Sigmoid colon (tissue), 7 donors: ENCODE measurements around the gene POLR3E. TPM values are rescaled to one million over a fixed set of nuclear protein-coding genes. Genes with fewer than 3 reads are reported as not detected.

Source experiments
- DNase-seq: peaks from one replicate; pipeline ENCODE4 v3.0.0-alpha.2; 2019
- H3K27ac ChIP-seq, 4 donors: fragments of 200-600 bp; sonication (generic); one replicate each; pipeline ENCODE4 v1.5.1; 2016 to 2019; ENCODE audit warnings: mild to moderate bottlenecking in 1 of 4
- H3K27me3 ChIP-seq, 3 donors: fragments of 200-600 bp; sonication (generic); one replicate each; pipeline ENCODE4 v1.5.1; 2019; ENCODE audit warnings: mild to moderate bottlenecking in 1 of 3
- H3K36me3 ChIP-seq, 4 donors: fragments of 200-600 bp; sonication (generic); one replicate each; pipeline ENCODE4 v1.5.1; 2016 to 2019
- H3K4me1 ChIP-seq, 4 donors: fragments of 200-600 bp; sonication (generic); one replicate each; pipeline ENCODE4 v1.5.1; 2017 to 2019
- H3K4me3 ChIP-seq, 4 donors: fragments of 200-600 bp; sonication (generic); one replicate each; pipeline ENCODE4 v1.5.1; 2017 to 2019; ENCODE audit warnings: mild to moderate bottlenecking in 2 of 4, moderate library complexity in 1 of 4
- H3K9me3 ChIP-seq, 4 donors: fragments of 200-600 bp in 3 of 4; sonication (generic) in 3 of 4; one replicate each; pipeline versions ENCODE4 v1.5.1 to v1.6.1; 2013 to 2019
- EP300 ChIP-seq, 4 donors: sonication (generic); formaldehyde crosslinking; IDR thresholded peaks; one replicate each; pipeline ENCODE4 v1.6.1; 2017; ENCODE audit warnings: antibody characterized with exemption in 4 of 4
- POLR2A ChIP-seq, 2 donors: fragments of 450-650 bp; IDR thresholded peaks; one replicate each; pipeline ENCODE4 v1.6.1; 2016; ENCODE audit warnings: antibody characterized with exemption in 2 of 2, mild to moderate bottlenecking in 2 of 2, moderate library complexity in 2 of 2
- POLR2AphosphoS5 ChIP-seq, 4 donors: sonication (generic); formaldehyde crosslinking; IDR thresholded peaks; one replicate each; pipeline ENCODE4 v1.6.1; 2017; ENCODE audit warnings: antibody characterized with exemption in 4 of 4
- WGBS, 2 donors: extraction: QIAGEN DNeasy Blood & Tissue Kit; methylation state at CpG; one replicate each; pipeline ENCODE4 v1.1.7; 2013; 5-methylcytosine and 5-hydroxymethylcytosine counted together
- intact Hi-C: fragments of 100-400 bp; cut with DNase I; formaldehyde crosslinking; loops from one replicate; pipeline ENCODE4 v1.15.1; 2023
- polyA plus RNA-seq, 3 donors: library from polyadenylated mRNA; stranded (reverse); fragments of 200-250 nt; gene quantifications; one replicate each; pipeline ENCODE4 v1.2.3, GENCODE V29; 2013
- total RNA-seq, 4 donors: library from RNA; depleted of rRNA; stranded (reverse); fragments of >200 nt; gene quantifications; one replicate each; pipeline ENCODE4 v1.1.0, GENCODE V29; 2016
- TF ChIP-seq, protein P1 (sequence below), 4 experiments: fragments of 450-650 bp in 3 of 4; fragments of 200-600 bp in 1 of 4; IDR thresholded peaks; one replicate each; pipeline ENCODE4 v1.5.1; 2016 to 2019; ENCODE audit warnings: antibody characterized with exemption in 4 of 4, mild to moderate bottlenecking in 3 of 4, moderate library complexity in 2 of 4
- donor health status: healthy with polysubstance abuse.
- donor health status: Bipolar disorder and iron deficiency.
- donor health status: healthy.

Gene POLR3E
- total and polyA plus RNA-seq, 7 donors = 10.6 to 68.7 (median 39.3) TPM

DNA sequence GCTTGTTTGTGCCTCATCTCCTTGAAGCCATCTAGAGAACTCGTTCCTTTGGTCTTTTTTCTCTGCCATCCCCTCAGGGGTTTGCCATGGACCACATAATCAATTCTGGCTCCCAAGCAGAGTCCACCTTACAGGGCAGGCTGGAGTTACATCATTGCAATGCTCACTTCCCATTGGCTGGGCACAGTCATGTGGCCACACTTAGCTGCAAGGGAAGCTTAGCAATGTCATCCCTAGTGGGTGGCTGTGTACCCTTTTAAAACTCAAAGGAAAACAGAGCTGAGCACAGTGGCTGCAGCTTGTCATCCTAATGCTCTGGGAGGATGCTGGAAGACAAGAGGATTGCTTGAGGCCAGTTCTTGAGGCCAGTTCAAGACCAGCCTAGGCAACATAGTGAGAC is 41.9 kb upstream of the POLR3E start:
- TF ChIP-seq, protein P1, sequence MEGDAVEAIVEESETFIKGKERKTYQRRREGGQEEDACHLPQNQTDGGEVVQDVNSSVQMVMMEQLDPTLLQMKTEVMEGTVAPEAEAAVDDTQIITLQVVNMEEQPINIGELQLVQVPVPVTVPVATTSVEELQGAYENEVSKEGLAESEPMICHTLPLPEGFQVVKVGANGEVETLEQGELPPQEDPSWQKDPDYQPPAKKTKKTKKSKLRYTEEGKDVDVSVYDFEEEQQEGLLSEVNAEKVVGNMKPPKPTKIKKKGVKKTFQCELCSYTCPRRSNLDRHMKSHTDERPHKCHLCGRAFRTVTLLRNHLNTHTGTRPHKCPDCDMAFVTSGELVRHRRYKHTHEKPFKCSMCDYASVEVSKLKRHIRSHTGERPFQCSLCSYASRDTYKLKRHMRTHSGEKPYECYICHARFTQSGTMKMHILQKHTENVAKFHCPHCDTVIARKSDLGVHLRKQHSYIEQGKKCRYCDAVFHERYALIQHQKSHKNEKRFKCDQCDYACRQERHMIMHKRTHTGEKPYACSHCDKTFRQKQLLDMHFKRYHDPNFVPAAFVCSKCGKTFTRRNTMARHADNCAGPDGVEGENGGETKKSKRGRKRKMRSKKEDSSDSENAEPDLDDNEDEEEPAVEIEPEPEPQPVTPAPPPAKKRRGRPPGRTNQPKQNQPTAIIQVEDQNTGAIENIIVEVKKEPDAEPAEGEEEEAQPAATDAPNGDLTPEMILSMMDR (IDR thresholded peaks at IDR 0.05) = no peak
- TF ChIP-seq POLR2A (IDR thresholded peaks at IDR 0.05) (no peak), EP300 (IDR thresholded peaks at IDR 0.05) (no peak), POLR2AphosphoS5 (IDR thresholded peaks at IDR 0.05) (no peak)
- Histone ChIP-seq H3K9me3 (no peaks in the 10 kb centered on the region), H3K27me3 (no peaks in the 10 kb centered on the region), H3K4me1 (no peaks in the 10 kb centered on the region), H3K4me3 (no peak overlapping the region), H3K27ac (no peak overlapping the region), H3K36me3 (peaks cover 51 to 100% (median 91%) of the 10 kb centered on the region in 4 donors)
- WGBS, 2 donors = 100% methylated on average over 1 of the region's 1 CpG
- intact Hi-C loops = no loop called here
- no peak for DNase-seq

DNA sequence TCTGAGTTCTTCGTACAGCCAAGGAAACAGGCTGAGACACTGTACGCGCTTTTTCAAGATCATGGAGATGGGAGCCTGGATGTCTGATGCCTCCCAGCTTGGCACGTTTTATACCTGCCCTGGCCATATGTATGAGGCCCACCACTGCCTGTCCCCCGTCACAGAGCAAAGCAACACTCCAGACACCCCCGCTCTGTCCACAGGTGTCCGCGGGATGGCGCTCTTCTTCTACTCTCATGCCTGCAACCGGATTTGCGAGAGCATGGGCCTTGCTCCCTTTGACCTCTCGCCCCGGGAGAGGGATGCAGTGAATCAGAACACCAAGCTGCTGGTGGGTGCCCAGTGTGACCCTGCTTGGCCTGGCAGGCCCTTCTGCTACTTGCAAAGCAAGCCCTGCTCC is 39.8 kb upstream of the POLR3E start:
- 97 to 98% methylated on average over 13 of the region's 13 CpGs for WGBS, 2 donors
- intact Hi-C loops = no loop called here
- H3K4me3 ChIP-seq = no peak overlapping the region
- no peaks in the 10 kb centered on the region for H3K4me1 ChIP-seq
- no peak for TF ChIP-seq POLR2AphosphoS5 (IDR thresholded peaks at IDR 0.05)
- no peak for TF ChIP-seq EP300 (IDR thresholded peaks at IDR 0.05)
- TF ChIP-seq, protein P1 (IDR thresholded peaks at IDR 0.05) = no peak
- no peak for TF ChIP-seq POLR2A (IDR thresholded peaks at IDR 0.05)
- peaks cover 56 to 100% (median 86%) of the 10 kb centered on the region in 4 donors for H3K36me3 ChIP-seq
- DNase-seq = no peak
- H3K27ac ChIP-seq = no peak overlapping the region
- no peaks in the 10 kb centered on the region for H3K9me3 ChIP-seq
- no peaks in the 10 kb centered on the region for H3K27me3 ChIP-seq

DNA sequence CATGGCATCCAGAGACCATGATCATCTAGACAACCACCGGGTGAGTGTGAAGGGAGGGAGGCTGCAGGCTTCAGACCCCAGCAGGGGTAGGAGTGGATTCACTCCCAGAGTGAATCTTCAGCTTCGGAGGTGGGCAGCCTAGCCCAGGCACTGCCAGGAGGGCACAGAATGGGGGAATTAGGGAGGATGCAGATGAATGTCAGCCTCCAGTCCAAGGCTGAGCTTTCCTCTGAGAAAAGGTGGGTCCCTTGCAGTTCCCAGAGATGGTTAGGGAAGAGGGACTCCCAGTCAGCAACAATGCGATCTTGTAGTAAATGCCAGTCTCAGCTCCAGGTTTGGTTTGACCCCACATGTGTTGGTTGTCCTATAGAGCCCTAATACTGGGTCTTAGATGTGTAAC is 36.7 kb upstream of the POLR3E start:
- intact Hi-C loops = no loop called here
- no peak overlapping the region for H3K4me3 ChIP-seq
- 97% methylated on average over 3 of the region's 3 CpGs for WGBS, 2 donors

DNA sequence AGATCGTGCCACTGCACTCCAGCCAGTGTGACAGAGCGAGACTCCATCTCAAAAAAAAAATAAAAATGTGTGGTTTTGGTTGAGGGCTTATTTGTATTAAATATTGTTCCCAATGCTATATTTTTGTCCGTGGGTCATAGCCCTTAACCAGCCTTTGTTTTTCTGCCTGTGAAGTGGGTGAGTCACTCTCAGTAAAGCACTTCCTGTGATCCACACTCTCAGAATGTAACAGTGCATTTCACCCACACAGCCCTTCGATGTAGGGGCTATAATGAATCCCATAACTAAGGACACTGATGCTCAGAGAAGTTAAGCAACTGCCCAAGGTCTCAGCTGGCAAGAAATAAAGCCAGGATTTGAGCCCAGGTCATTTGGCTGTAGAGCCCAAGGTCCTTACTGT is 34.7 kb upstream of the POLR3E start:
- Histone ChIP-seq H3K4me1 (no peaks in the 10 kb centered on the region), H3K27me3 (no peaks in the 10 kb centered on the region), H3K27ac (no peak overlapping the region), H3K4me3 (no peak overlapping the region), H3K9me3 (no peaks in the 10 kb centered on the region), H3K36me3 (peaks cover 70 to 100% (median 84%) of the 10 kb centered on the region in 4 donors)
- no peak for DNase-seq
- TF ChIP-seq POLR2A (IDR thresholded peaks at IDR 0.05) (no peak), EP300 (IDR thresholded peaks at IDR 0.05) (no peak), POLR2AphosphoS5 (IDR thresholded peaks at IDR 0.05) (no peak)
- TF ChIP-seq, protein P1 (IDR thresholded peaks at IDR 0.05) = no peak
- intact Hi-C loops = no loop called here
- 82 to 89% methylated on average over 4 of the region's 4 CpGs for WGBS, 2 donors

More for the DNA sequence above, 36.7 kb upstream of the POLR3E start:
- Histone ChIP-seq H3K36me3 (peaks cover 67 to 100% (median 81%) of the 10 kb centered on the region in 4 donors), H3K27ac (no peak overlapping the region), H3K9me3 (no peaks in the 10 kb centered on the region), H3K27me3 (no peaks in the 10 kb centered on the region), H3K4me1 (no peaks in the 10 kb centered on the region)
- TF ChIP-seq, protein P1 (IDR thresholded peaks at IDR 0.05) = no peak
- TF ChIP-seq POLR2A (IDR thresholded peaks at IDR 0.05) = no peak
- no peak for TF ChIP-seq POLR2AphosphoS5 (IDR thresholded peaks at IDR 0.05)
- no peak for TF ChIP-seq EP300 (IDR thresholded peaks at IDR 0.05)
- DNase-seq = no peak

DNA sequence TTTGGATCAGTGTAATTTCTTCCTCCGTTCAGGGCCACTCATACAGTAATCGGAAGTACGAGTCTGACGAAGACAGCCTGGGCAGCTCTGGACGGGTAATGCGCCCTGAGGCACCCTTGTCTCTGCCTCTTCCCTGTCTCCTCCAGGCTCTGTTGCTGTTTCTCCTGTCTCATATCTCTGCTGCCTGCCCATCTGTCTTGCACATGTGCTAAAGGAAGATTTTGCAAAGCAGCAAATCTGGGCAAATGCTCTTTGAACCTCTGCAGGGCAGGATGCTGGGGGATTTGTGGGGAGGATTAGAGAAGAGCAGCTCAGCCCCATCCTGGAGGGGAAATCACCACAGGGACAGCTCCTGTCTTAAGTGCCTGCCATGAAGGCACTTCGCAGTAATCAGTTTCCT is 32.4 kb upstream of the POLR3E start:
- Histone ChIP-seq H3K27ac (no peak overlapping the region), H3K9me3 (no peaks in the 10 kb centered on the region), H3K27me3 (no peaks in the 10 kb centered on the region), H3K4me1 (no peaks in the 10 kb centered on the region), H3K36me3 (peaks cover 57 to 100% (median 80%) of the 10 kb centered on the region in 4 donors), H3K4me3 (no peak overlapping the region)
- intact Hi-C loops = no loop called here
- 94% methylated on average over 7 of the region's 7 CpGs for WGBS, 2 donors
- no peak for DNase-seq
- no peak for TF ChIP-seq EP300 (IDR thresholded peaks at IDR 0.05)
